CD4-positive, alpha-beta T cell treated with Interleukin-1 beta for 1 hour (primary cell): ENCODE measurements around the gene EXOG.

ENCODE experiments used
- DNase-seq, 2 donors: peaks; one replicate each; pipeline ENCODE4 v3.0.0-alpha.2; 2020 to 2022

The EXOG gene

DNA sequence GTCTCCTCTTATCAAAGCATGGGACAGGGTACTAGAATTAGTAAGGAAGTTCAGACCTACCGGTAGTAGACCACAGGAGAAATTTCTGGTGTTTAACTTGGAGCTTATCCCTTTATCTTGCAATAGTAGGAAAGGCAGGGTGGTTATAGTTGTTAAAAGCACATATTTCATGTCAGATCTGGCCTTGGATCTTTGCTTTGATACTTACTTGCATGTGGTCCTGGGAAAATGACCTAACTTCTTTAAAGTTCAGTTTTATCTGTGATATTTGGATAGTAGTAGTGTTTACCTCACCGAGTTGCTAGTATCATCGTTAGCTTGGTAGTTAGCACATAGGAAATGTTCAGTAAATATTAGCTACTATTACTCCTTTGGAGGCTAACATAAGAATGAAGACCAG is 15.4 kb downstream of the EXOG start:
- DNase-seq = no peak

DNA sequence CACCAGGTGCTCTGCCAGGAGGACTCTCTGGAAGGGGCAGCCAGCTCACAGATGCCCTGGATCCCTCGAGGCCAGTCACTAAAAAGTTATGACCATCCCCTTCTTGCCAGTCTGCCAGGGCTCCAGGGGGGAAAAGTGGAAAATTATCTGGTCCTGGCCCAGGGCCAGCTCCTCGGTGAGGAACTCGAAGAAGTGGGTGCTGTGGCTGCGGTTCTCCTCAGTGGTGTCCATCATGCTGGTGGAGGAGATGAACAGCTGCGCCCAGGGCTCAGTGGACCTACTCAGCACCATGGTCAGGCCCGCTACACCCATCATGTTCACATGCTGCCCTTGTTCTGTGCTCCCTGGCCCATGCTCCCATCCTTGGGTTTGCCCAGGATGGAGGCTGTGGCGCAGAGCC is 19.2 kb downstream of the EXOG start:
- no peak for DNase-seq

DNA sequence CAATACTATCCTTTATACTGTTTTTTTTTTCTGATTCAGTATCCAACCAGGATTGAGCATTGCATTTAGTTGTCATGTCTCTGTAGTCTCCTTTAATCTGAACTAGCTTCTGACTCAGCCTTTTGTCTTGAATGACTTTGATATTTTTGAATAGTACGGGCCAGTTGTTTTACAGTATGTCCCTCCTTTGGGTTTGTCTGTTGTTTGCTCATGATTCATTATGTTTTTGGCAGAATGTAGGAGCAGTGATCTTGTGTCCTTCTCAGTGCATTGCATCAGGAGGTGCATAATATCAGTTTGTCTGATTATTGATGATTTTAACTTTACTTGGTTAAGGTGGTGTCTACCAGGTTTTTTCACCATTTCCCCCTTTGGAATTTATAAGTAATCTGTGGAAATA is 20.5 kb downstream of the EXOG start:
- no peak for DNase-seq

DNA sequence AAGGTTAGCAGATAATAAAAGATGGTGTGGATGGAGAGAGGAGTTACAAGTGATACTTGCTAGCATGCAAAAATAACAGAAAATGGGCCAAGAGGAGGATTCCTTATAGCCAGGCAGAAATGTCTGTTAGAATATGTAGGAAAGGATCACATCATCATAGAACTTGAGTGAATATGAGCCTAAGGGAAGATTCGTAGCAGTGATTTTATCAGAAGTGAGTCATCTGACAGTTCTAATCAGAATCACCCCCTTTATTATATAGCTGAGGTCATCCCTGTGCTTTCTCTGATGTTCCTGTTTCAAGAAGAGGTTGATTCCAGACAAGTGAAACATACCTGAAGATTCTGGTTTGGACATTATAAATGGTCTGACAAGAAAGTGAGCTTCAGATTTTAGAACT is 22.9 kb downstream of the EXOG start:
- no peak for DNase-seq

DNA sequence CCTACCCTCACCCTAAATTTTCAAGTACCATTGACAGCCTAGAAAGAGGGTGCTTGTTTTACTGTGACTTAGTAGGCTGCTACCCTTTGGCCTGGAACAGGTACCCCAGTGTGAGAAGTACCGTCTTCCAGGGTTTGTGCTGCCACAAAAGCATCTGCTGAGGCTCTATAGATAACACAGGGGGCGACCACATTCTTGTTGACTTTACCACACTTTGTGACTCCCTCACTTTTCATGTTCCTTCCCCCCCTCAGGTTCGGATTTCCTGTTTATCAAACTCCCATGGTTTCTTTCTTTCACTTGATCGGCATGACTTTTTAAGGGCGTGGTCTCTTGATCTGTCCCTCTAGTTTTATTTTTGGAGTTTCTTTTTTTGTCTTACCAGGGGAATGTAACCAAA is 23.5 kb downstream of the EXOG start:
- peak in 1 of 2 donors; percentile 58 for DNase-seq

DNA sequence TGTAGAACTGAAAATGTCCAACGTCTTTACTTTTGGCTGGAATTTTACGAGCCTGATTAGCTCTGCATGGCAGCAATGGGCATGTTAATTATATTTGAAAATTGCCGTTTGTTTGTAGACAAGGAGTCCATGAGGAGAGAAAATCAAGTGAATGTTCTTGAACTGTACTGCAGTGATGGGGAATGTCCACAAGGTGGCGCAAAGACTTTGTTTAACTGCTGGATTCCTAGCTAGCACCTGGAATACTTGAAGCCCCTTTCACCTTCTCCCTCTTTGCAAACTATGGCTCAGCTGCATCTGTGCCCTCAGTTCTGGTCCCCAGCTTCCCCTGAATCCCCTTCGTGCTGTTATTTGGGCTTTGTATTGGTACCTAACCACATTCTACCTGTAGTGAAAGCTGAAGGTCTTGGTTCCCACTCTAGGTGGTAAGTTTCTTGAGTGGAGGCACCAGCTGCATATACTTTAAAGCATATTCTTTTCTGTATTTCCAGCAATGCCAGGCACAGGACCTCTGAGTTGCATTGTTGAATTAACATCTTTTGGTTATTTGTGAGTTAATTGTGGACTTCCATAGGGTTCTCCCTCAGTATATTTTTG is 25.3 kb downstream of the EXOG start:
- peak; percentile 55 to 71 for DNase-seq

DNA sequence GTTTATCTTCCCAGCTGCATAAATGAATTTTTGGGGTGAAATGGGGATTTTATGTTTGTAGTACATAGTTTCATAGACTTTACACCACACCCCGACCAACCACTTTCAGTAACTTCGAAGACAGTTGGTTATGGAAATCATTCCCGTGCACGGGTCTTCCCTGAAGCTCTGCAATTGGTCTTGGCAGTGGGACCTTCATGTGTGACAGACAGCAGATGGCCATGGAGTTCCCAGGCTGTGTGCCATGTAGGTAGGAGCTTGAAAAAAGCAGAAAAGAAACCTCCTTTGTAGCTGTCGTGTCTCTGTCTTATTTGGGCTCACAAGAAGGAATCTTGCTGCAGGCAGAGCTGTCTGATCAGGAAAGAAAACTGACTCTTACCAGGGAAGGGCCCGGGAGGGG is 25.9 kb downstream of the EXOG start:
- DNase-seq = no peak

DNA sequence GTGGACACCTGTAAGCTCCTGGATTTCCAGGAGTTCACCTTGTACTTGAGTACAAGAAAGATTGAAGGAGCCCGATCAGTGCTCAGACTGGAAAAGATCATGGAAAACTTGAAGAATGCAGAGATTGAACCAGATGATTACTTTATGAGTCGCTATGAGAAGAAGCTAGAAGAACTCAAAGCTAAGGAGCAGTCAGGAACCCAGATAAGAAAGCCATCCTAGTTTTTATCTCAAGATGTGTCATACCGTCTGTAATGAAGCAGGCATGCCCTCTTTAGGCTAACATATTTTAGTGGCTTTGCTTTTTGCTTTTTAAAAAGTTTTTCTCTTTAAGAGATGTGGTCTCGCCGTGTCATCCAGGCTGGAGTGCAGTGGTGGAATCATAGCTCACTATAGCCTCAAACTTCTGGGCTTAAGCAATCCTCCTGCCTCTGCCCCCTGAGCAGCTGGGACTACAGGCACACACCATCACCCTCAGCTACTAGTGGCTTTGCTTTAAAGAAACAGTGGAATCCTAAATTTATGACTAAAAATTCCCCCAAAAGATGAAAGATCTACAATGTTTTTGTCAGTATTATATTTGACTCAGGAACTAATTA is 28.1 kb downstream of the EXOG start:
- DNase-seq = no peak

DNA sequence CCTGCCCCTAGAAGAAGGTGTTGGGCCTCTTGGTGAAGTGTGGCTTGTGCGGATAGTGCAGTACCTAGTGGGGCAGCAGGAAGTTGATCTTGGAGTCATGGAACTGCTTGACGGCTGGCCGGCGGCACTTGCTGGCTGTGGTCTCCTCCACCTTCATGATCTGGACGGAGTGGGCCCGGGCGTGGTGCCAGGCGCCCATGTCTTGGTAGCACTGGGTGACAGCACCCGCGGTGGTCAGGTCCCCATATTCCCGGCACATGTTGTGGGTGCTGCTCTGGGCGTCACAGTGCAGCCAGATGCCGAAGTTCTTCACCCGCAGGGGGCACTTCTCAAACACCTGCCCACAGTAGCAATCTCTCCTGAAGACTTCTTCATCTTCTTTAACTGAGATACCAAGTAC is 30.7 kb downstream of the EXOG start:
- DNase-seq = no peak

DNA sequence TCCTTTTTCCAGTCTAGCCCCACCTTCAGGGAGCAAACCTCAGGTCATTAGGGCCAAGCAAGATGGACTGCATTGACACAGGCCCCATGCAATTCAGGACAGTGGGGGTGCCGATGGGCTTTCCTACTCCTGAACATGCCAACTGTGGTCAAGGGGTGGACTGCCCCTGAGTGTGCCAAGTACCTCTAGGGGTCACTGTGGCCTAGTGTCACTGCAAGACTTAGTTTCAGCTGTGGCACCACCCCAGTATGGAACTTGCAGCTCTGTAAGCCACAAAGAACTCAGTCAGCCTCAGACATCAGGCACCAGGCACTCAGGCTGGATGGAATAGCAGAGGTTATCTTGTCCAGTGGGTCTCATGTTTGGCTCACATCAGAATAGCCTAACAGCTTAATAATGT is 32.3 kb downstream of the EXOG start:
- DNase-seq = no peak

DNA sequence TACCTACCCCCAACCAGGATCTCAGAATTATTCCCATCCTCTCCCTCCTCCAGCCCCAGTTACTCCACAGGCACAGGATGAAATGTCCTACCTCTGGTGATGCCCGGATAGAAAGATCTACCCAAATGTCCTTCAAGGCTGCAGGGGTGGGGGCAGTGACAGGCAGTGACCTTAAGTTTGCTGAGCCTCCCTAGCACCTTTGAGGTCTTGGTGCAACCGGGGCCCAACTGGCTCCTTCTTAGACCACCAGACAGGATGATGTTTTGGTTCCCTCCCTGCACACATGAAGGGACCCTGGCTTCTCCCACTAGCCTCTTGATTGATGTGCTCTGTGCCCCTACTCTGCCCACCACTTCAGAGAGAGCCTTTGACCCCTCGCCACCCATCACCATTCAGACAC is 36.4 kb downstream of the EXOG start:
- no peak for DNase-seq

DNA sequence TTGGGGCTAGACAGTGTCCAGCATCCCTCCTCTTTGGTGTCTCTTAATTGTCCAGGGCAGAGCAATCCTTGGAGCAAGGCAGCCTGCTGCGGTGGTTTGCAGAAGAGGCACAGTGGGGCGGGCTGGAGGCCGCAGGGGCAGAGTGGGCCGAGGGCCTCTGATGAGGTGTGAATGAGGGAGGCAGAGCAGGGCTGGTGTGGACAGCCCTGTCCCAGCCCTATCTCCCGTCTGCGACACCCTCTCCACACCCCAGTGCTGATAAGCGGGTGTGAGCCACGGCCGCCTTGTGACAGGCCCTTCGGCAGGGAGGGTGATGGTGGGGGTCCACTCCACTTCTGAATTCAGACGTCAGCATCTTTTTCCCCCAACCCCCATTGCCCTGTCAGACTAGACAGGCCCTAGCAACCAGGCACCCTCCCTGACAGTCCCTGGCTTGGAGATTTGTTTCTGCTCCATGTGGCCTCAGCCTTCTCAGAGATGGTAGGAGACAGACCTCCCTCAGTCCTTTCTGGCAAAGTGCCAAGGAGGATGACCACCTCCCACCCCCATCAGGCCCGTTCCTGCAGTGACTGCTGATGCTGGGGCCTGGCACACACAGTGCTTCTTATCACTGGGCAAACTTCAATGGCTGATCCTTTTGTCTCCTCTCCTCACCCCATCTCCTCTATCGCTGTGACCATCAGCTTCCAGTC is 37.3 kb downstream of the EXOG start:
- no peak for DNase-seq

DNA sequence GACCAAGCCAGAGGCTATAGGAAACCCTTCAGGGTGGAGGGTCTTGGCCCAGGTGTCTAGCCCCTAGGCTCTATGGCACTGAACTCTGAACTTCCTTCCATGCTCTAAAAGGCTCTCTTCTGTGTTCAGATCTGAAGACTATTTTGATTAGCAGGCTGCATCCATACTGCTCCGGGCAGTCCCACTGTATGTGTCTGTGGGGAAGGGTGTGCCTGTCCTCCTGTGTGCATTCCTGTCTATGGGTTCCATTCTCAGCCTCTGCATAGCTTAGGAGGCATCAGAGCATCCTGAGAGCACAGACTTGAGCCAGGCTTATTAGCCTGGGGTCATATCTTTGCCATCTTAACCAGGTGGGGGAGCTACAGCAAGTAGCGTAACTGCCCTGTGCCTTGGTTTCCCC is 38.0 kb downstream of the EXOG start:
- no peak for DNase-seq

DNA sequence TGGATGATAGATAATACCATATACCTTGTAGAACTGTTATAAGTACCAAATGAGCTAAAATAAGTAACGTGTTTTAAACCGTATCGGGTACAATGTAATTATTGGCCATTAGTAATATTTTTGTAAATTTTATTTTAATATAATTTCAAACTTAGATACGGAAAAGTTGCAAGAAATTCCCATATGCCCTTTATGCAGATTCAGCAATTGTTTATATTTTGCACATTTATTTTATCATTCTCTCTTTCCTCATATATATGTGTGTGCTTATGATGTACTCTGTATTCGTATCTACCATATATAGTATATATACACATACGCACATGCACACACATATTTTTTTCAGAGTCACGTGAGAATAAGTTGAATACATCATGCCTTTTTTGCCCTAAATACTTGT is 38.5 kb downstream of the EXOG start:
- no peak for DNase-seq

DNA sequence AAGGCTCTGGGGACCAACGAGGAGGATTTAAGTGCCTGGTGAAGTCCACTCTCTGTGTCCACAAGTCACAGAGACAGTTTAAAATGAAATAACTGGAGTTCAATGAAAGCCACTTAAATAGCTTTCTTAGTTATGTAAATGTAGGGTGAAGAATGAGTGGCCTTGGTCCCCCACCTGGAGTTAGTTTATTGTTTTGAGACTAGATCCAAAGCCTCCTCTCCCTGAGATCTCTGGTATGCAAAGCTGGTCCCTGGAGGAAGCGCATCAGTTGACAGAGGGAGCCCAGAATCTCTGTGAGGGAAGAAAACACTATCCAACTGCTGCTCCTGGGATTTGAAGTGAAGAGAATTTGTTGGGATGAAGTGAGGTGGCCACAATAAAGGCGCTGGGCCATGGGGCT is 40.5 kb downstream of the EXOG start:
- DNase-seq = no peak

DNA sequence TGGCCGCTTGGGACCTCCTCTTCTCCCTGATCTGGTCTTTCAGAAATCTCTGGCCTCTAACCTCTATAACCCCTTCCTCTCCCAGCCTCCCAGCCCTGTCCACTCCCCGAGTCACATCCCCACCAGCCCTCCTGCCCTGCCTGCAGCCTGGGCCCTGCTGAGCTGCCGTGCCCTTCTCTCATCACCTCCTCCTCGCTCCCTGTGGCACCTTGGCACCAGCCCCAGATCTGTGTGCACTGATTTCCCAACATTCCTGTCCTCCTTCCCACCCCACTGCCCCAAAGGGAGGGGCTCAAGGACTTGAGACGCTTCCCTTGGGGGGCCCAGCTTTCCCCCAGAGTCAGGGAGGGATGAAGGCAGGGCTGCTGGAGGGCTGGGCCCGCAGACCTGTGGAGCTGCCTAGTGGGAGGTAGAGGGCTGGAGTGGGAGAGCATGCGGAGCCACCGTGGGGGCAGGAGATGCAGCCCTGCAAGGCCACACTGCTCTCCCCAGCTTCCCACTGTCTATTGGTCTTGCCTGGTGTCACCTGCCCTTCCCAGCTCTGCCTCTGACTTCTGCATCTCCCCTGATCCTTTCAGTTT is 42.7 kb downstream of the EXOG start:
- no peak for DNase-seq

DNA sequence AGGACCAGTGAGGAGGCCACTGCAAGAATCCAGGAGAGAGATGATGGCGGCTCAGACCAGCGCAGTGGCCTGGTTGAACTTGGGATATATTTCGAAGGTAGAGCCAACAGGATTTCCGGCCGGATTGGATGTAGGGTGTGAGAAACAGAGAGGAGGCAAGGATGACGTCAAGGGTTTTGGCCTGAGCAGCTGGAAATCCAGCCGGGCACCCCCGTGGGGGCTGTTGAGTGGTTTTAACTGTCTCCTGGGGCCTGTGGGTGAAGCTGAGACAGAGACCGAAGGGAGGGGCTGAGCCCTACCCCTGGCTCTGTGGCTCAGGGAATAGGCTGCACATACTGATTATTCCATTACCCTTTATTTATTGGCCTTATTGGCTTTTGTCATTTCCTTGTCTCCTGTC is 45.7 kb downstream of the EXOG start:
- no peak for DNase-seq

DNA sequence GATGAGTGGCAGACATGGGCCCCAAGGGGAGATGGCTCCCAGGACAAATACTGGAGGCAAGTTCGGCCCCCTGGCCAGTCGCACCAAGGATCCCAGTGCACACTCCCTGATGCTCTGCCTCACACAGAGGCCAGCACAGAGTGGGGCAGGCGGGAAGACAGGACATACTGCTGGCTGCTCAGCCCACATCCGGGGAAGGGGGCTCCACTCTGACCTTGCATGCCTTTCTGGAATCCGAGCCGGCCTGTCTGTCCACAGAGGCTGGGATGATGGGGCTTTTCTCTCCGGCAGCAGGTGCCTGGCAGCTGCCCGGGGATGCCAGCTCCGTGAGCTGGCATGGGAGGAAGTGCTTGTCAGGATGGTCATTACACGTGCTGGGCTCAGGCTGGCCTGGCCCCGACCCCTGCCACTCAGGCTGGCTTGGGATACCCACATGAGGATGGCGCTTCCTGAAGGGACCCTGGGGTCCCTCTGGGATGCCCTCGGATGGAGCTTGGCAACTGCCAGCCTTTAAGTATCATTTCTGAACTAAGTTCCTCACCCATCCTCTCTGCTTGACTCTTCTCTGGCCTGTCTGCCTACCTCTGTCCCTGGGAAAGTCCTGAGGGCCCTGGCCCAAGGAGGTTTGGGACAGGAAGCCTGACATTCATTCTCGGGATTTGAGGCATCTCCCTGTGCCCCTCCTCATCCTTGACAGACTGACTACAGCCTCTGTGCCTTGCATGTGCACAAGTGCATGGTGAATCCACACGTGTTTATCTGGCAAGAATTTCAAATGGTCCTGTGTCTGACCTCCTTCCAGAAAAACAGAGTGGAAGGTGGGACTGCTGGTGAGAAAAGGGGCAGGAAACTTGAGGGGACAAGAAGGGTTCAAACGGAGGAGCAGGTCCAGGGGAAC is 46.5 kb downstream of the EXOG start:
- no peak for DNase-seq

DNA sequence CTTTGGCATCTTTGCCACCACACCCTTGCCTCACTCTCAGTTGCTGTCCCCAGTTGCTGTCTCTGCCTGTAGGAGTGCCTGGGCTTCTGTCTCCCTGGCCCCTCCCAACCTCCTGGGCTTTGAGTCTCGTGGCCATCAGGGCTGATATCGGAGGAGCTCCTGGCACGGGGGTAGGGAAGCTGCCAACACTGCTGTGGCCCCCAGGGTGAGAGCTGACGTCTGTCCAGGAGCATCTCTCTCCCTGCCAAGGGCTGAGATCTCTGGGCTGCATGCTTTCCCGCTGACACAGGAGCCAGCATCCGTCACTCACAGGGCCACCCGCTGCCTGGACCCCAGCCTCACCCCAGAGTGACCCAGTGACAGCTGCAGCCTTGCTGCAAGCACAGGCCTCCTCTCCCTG is 47.4 kb downstream of the EXOG start:
- DNase-seq = no peak

DNA sequence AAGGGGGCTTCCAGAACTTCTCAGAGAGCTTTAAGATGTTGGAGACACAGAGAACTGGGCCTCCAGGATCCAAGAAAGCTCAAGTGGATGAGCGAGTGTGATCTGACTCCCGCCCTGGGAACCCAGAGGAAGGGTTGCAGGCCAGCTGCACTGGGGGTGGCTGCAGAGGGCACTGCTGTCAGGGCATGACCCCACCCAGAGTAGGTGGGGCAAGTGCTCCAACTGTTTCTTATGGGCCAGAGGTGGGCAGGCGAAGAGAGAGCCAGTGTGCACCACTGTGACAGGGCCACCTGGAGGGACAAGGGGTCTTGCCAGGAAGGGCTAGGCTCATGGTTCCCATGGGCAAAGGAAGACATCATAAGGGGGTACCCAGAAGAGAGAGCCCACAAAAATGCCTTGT is 48.8 kb downstream of the EXOG start:
- DNase-seq = no peak

DNA sequence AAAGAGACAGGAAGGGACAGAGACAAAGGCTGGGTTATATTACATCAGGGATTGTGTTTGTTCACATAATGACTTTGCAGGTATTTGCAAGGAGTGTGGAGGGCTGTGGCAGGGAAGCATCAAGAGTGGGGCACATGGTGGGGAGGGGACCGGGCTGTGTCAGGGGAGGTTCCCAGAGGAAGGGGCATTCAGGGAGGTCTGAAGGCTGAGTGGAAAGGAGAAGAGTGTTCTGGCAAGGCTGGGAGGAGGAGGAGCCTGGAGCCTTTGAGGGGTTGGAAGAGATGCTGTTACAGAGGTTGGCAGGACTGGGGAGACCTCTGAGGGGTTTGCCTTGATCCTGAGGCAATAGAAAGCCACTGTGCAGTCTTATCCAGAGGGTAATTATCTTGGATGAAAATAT is 49.4 kb downstream of the EXOG start:
- DNase-seq = no peak

DNA sequence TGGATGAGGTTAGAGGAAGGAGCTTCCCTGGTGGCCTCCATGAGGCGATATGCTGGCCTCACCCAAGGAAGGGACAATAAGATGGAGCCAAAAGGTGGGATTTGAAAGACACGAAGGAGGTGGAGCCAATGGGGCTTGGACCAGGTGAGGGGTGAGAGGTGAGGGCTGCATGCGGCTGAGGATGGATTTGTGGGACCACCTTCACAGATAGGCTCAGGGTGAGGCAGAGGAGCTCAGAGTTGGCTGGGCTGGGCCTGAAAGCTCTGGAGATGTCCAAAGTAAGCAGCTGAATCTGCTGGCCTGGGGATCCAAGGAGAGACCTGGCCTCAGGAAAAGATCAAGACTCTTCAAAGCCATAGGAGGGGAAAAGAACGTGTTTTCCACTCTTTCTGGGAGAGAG is 49.8 kb downstream of the EXOG start:
- DNase-seq = no peak

DNA sequence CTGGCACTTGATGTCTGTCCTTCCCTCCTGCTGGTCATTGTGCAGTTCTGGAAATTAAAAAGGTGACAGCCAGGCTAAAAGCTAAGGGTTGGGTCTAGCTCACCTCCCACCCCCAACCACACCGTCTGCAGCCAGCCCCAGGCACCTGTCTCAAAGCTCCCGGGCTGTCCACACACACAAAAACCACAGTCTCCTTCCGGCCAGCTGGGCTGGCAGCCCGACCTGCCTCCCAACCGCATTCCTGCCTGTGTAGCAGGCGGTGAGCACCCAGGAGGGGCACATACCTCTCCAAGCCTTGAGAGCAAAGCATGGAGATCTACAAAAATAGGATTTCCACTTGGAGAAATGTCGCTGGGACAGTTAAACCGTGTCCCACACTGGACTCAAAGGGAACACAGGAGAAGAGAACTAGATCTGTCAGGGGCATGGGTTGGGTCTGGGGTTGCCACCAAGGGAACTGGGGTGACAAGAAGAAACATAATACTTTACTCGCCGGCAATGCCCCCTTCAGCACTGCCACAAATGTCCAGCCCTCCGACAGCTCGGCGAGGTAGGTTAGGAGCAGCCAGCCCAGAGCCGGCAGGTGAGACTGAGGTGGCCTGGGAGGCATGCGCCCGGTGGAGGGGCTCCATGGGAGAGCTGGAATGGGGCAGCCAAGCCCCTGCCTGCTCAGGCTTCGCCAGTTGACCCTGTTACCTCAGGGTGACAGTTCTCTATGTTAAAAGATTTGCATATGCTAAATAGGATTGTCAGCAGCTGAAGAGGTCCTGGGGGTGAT is 52.2 kb downstream of the EXOG start:
- no peak for DNase-seq
